ENCODE measurements around the gene PCDHAC1. TPM values are rescaled to one million over a fixed set of nuclear protein-coding genes. Genes with fewer than 3 reads are reported as not detected.

Gene PCDHAC1
- total RNA-seq, 1 experiment from 2014 or later, result 0.59 TPM

Other genes starting within 250 kb of the PCDHAC1 start
- 76.4 TPM for gene HARS1, start 234.9 kb upstream of the PCDHAC1 start, total RNA-seq (2021; ENCODE audit: unreplicated experiment)
- gene HARS2, start 234.8 kb upstream of the PCDHAC1 start, total RNA-seq (2021; ENCODE audit: unreplicated experiment), result 44.1 TPM
- 62.2 TPM for gene ZMAT2, start 225.9 kb upstream of the PCDHAC1 start, total RNA-seq (2021; ENCODE audit: unreplicated experiment)
- gene PCDHA1, start 140.2 kb upstream of the PCDHAC1 start, total RNA-seq (2021; ENCODE audit: unreplicated experiment), result not detected
- not detected for gene PCDHA2, start 131.4 kb upstream of the PCDHAC1 start, total RNA-seq (2021; ENCODE audit: unreplicated experiment)
- gene PCDHA3, start 125.2 kb upstream of the PCDHAC1 start, total RNA-seq (2021; ENCODE audit: unreplicated experiment), result not detected
- 3.1 TPM for gene PCDHA4, start 119.2 kb upstream of the PCDHAC1 start, total RNA-seq (2021; ENCODE audit: unreplicated experiment)
- 0.10 TPM for gene PCDHA5, start 104.7 kb upstream of the PCDHAC1 start, total RNA-seq (2021; ENCODE audit: unreplicated experiment)
- 0.31 TPM for gene PCDHA6, start 98.3 kb upstream of the PCDHAC1 start, total RNA-seq (2021; ENCODE audit: unreplicated experiment)
- 0.15 TPM for gene PCDHA7, start 92.0 kb upstream of the PCDHAC1 start, total RNA-seq (2021; ENCODE audit: unreplicated experiment)
- gene PCDHA8, start 85.1 kb upstream of the PCDHAC1 start, total RNA-seq (2021; ENCODE audit: unreplicated experiment), result 0.10 TPM
- gene PCDHA9, start 77.9 kb upstream of the PCDHAC1 start, total RNA-seq (2021; ENCODE audit: unreplicated experiment), result 0.21 TPM
- 0.33 TPM for gene PCDHA10, start 70.4 kb upstream of the PCDHAC1 start, total RNA-seq (2021; ENCODE audit: unreplicated experiment)
- gene PCDHA11, start 57.3 kb upstream of the PCDHAC1 start, total RNA-seq (2021; ENCODE audit: unreplicated experiment), result 0.08 TPM
- 10.0 TPM for gene PCDHA12, start 51.0 kb upstream of the PCDHAC1 start, total RNA-seq (2021; ENCODE audit: unreplicated experiment)
- 1.0 TPM for gene PCDHA13, start 44.2 kb upstream of the PCDHAC1 start, total RNA-seq (2021; ENCODE audit: unreplicated experiment)
- gene PCDHAC2, start 40.2 kb downstream of the PCDHAC1 start, total RNA-seq (2021; ENCODE audit: unreplicated experiment), result 8.8 TPM
- 0.05 TPM for gene PCDHB1, start 125.1 kb downstream of the PCDHAC1 start, total RNA-seq (2021; ENCODE audit: unreplicated experiment)
- 12.8 TPM for gene PCDHB2, start 168.3 kb downstream of the PCDHAC1 start, total RNA-seq (2021; ENCODE audit: unreplicated experiment)
- 0.92 TPM for gene PCDHB3, start 174.2 kb downstream of the PCDHAC1 start, total RNA-seq (2021; ENCODE audit: unreplicated experiment)
- gene PCDHB4, start 195.5 kb downstream of the PCDHAC1 start, total RNA-seq (2021; ENCODE audit: unreplicated experiment), result 0.26 TPM
- 0.08 TPM for gene PCDHB5, start 208.9 kb downstream of the PCDHAC1 start, total RNA-seq (2021; ENCODE audit: unreplicated experiment)
- 1.9 TPM for gene PCDHB6, start 223.8 kb downstream of the PCDHAC1 start, total RNA-seq (2021; ENCODE audit: unreplicated experiment)
- 1.3 TPM for gene PCDHB7, start 246.3 kb downstream of the PCDHAC1 start, total RNA-seq (2021; ENCODE audit: unreplicated experiment)

Measured in Panc1 (cell line).